ENCODE data around the gene RAE1.

The RAE1 gene, protein sequence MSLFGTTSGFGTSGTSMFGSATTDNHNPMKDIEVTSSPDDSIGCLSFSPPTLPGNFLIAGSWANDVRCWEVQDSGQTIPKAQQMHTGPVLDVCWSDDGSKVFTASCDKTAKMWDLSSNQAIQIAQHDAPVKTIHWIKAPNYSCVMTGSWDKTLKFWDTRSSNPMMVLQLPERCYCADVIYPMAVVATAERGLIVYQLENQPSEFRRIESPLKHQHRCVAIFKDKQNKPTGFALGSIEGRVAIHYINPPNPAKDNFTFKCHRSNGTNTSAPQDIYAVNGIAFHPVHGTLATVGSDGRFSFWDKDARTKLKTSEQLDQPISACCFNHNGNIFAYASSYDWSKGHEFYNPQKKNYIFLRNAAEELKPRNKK

DNA sequence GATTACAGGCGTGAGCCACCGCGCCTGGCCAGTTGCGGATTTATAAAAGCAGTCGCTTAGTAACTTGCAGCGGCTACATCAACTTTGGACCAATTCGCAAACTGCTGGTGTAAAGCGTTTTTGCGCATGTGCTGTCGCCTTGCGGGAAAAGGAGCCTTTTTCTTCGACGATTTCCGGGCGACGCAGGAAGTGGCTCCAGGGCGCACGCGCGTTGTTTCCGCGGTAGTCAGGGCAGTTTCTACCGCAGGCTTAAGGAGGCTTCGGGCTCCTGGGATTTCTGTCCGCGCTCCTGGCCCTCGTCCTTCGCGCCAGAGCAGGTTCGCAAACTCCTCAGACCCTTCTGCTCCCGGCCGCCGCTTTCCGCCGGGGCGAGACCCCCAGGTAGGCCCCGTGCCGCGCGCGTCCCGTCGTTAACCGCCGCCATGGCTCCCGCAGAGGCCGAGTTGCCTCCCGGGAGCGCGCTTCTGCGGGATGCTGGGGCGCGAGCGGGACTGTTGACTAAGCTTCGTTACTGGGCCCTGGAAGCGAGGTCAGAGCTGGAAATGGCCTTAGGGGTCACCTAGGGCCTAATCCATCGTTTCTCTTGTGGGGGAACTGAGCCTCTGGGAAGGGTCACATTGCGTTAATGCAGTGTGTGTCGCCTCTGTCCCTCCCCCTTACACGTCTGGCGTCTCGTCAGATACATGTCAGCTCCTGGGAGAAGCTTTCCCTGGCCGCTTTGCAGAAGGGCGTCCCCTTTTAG is at the start of gene RAE1:
TSS of gene RAE1 (plus strand) at position 214 of the 742 bp plus-strand sequence. CDS start 2,784 bp downstream, outside the sequence.
- peak; percentile 70 for DNase-seq (ENCODE audit: low read depth)
- TF ChIP-seq, protein P1, sequence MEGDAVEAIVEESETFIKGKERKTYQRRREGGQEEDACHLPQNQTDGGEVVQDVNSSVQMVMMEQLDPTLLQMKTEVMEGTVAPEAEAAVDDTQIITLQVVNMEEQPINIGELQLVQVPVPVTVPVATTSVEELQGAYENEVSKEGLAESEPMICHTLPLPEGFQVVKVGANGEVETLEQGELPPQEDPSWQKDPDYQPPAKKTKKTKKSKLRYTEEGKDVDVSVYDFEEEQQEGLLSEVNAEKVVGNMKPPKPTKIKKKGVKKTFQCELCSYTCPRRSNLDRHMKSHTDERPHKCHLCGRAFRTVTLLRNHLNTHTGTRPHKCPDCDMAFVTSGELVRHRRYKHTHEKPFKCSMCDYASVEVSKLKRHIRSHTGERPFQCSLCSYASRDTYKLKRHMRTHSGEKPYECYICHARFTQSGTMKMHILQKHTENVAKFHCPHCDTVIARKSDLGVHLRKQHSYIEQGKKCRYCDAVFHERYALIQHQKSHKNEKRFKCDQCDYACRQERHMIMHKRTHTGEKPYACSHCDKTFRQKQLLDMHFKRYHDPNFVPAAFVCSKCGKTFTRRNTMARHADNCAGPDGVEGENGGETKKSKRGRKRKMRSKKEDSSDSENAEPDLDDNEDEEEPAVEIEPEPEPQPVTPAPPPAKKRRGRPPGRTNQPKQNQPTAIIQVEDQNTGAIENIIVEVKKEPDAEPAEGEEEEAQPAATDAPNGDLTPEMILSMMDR (IDR thresholded peaks at IDR 0.05; ENCODE audit: control insufficient read depth, insufficient read depth, low read depth, low read length, missing control alignments) = no peak
- peak within 1 kb of the TSS; percentile 67 for H3K4me3 ChIP-seq (ENCODE audit: control insufficient read depth, low read depth, low read length)

DNA sequence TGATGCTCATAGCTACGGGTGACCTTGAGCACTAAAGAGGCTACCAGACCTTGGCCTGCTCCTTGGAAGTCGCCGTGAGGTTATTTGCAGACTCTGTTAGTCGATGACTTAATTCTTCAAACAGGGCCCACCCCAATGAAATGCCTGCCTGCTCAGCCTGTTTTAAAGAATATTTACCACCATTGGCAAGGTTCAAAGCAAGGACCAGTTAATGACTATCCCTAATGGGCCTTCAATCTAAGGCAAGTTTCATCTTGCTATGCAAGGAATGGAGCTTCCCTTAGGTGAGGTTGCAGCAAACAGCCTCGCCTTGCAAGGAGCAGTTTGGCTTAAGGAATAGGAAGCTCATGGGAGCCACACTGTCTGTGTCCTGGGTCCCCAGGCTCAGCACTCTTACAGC is 44.3 kb upstream of the RAE1 start:
- TF ChIP-seq, protein P1 (IDR thresholded peaks at IDR 0.05; ENCODE audit: control insufficient read depth, insufficient read depth, low read depth, low read length, missing control alignments) = no peak
- no peak for DNase-seq (ENCODE audit: low read depth)
- no peak overlapping the region for H3K4me3 ChIP-seq (ENCODE audit: control insufficient read depth, low read depth, low read length)

DNA sequence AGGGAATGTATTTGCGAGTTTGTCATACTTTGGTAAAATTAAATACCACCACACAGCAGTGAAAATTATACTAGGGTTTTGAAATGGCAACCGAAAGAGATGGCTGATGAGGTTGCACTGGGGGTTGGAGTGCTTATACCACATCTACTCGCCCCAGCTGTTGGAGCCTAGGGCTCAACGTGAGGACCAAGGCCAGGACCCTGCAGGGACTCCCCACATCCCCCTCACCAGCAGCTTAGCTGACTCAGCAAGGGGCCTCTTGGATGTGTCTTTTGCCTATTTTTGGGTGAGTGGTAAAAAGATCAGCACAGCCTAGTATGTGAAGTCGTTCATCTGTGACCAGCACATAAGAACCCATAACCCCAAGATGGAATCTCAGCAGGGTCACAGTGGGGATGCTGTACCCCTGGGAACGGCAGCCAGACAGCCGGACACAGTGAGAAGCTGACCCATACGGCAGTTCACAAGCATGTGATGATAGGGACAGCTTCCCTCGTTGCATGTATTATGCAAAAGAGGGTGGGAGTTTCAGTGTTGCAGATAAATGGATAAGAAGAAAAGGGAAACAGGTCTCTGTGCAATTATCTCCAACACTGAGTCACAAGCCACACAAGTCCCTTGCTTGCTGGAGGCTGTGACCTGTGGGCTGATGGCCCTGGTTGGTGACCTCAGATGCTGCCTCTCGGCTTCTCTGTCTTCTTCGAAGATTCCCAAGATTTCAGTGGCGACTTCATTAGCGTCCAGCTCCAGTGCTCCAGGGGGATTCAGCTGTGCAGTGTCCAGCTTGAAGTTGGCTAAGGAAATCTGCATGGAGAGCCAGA is 42.4 kb upstream of the RAE1 start:
- H3K4me3 ChIP-seq (ENCODE audit: control insufficient read depth, low read depth, low read length) = no peak overlapping the region
- no peak for DNase-seq (ENCODE audit: low read depth)
- TF ChIP-seq, protein P1 (IDR thresholded peaks at IDR 0.05; ENCODE audit: control insufficient read depth, insufficient read depth, low read depth, low read length, missing control alignments) = no peak

DNA sequence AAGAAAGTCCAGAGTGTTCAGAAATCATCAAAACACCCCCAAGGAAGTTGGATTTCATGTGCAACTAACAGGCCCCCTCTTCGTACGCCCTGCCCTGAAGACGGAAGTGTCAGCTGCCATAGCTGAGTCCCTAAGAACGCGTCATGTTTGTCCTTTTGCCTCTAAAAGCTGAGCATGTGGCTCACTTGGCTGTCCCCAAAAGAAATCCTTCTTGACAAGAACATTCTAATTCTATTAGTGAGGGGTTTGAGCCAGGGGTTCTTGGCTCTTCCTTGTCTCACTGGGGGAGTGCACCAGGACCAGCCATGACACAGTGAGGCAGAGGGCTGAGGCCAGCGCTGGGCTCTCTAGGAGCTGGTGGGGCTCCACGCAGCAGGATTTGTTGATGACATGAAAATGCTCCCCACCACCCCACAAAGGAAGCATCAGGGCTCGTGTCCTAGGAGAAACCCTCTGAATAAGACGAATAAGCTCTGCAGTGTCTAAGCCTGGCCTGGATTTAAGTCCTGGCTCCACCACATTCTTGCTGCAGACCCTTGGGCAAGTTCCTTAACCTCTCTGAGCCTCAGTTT is 41.4 kb upstream of the RAE1 start:
- TF ChIP-seq, protein P1 (IDR thresholded peaks at IDR 0.05; ENCODE audit: control insufficient read depth, insufficient read depth, low read depth, low read length, missing control alignments) = no peak
- no peak overlapping the region for H3K4me3 ChIP-seq (ENCODE audit: control insufficient read depth, low read depth, low read length)
- no peak for DNase-seq (ENCODE audit: low read depth)

DNA sequence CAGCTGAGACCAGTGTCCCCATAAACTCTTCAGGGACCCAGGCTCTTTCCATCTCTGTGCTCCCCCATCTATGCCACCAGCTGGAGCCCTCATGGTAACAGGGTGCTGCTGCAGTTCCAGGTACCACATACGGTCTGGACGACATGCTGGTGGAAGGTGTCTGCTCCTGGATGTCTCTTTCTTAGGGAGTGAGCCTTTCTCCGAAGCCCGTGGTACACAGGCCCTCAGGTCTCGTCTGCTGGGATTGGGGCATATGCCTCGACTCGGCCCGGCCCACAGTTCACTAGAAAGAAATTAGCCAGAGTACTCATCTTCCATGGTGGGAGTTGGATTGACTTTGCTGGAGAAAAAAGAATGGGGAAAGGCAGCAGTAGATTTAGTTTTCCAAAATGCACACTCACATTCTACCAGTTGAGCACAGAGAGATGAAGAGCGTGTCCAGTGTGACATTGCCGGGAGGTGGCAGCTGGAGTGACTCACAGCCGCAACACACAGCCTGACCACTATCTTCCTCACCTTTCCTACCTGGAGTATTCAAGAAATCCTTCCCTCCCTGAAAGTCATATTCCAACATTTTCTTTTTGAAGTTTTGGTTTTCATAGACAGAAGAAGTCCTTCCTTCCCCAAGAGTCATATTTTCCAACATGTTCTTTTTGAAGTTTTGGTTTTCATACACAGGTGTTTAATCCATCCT is 40.1 kb upstream of the RAE1 start:
- TF ChIP-seq, protein P1 (IDR thresholded peaks at IDR 0.05; ENCODE audit: control insufficient read depth, insufficient read depth, low read depth, low read length, missing control alignments) = no peak
- no peak for DNase-seq (ENCODE audit: low read depth)
- H3K4me3 ChIP-seq (ENCODE audit: control insufficient read depth, low read depth, low read length) = no peak overlapping the region
